Nephron (organoid): ENCODE data around the gene ESRRA.
"Not testable (repeated sequence)": the region's sequence is repeated elsewhere in the genome, so short reads cannot be mapped to it uniquely, and the experiment has no call there.

Source experiments
- H3K27ac Mint-ChIP-seq, 3 experiments: 2 replicates each; pipeline ENCODE4 v1.8.0; 2020; ENCODE audit warnings: mixed read lengths in 3 of 3, mild to moderate bottlenecking in 2 of 3, moderate library complexity in 1 of 3
- H3K27me3 Mint-ChIP-seq: 2 replicates; pipeline ENCODE4 v1.8.0; 2021; ENCODE audit warnings: low read depth, mild to moderate bottlenecking, moderate library complexity, mixed read lengths
- H3K36me3 Mint-ChIP-seq: 2 replicates; pipeline ENCODE4 v1.8.0; 2020; ENCODE audit warnings: low read depth, mixed read lengths
- H3K4me1 Mint-ChIP-seq: 2 replicates; pipeline ENCODE4 v1.8.0; 2020; ENCODE audit warnings: mixed read lengths
- H3K4me3 Mint-ChIP-seq, 3 experiments: 2 replicates each; pipeline ENCODE4 v1.8.0; 2020; ENCODE audit warnings: mild to moderate bottlenecking in 3 of 3, mixed read lengths in 3 of 3, moderate library complexity in 2 of 3
- H3K9me3 Mint-ChIP-seq: 2 replicates; pipeline ENCODE4 v1.8.0; 2020; ENCODE audit warnings: mixed read lengths
- TF ChIP-seq, protein P1 (sequence below), 3 experiments: fragments of 200-600 bp; sonication (generic); IDR thresholded peaks; one replicate each; pipeline ENCODE4 v1.5.0; 2021; ENCODE audit warnings: antibody characterized with exemption in 3 of 3; ENCODE audit not compliant: unreplicated experiment in 3 of 3

Gene ESRRA

DNA sequence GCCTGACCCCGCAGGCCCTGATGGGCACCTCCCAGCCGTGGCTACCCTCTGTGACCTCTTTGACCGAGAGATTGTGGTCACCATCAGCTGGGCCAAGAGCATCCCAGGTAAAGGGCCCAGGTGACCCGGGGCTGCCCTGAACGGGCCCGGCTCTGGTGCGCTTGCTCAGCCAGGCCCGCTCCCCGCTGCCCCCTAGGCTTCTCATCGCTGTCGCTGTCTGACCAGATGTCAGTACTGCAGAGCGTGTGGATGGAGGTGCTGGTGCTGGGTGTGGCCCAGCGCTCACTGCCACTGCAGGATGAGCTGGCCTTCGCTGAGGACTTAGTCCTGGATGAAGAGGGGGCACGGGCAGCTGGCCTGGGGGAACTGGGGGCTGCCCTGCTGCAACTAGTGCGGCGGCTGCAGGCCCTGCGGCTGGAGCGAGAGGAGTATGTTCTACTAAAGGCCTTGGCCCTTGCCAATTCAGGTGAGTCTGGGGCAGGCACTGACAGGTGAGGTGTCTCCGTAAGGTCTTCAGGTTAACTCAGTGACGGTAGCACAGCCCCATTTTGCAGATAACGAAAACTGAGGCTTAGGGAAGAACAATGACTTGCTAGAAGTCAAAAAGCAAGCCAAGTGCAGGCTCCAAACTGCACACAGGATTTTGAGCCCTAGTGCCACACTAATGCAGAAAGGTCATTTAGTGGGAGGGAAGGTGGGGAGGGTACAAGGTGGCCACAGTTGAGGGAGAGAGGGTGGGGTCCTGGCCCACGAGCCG, 9.7 kb downstream of the ESRRA start:
- Mint-ChIP-seq H3K9me3 (no peaks in the 10 kb centered on the region), H3K4me1 (peaks cover 21% of the 10 kb centered on the region), H3K36me3 (peaks cover 16% of the 10 kb centered on the region), H3K27ac (no peak overlapping the region), H3K4me3 (peak overlapping the region; percentile 56 to 72 (median 70)), H3K27me3 (no peaks in the 10 kb centered on the region)
- TF ChIP-seq, protein P1, sequence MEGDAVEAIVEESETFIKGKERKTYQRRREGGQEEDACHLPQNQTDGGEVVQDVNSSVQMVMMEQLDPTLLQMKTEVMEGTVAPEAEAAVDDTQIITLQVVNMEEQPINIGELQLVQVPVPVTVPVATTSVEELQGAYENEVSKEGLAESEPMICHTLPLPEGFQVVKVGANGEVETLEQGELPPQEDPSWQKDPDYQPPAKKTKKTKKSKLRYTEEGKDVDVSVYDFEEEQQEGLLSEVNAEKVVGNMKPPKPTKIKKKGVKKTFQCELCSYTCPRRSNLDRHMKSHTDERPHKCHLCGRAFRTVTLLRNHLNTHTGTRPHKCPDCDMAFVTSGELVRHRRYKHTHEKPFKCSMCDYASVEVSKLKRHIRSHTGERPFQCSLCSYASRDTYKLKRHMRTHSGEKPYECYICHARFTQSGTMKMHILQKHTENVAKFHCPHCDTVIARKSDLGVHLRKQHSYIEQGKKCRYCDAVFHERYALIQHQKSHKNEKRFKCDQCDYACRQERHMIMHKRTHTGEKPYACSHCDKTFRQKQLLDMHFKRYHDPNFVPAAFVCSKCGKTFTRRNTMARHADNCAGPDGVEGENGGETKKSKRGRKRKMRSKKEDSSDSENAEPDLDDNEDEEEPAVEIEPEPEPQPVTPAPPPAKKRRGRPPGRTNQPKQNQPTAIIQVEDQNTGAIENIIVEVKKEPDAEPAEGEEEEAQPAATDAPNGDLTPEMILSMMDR (IDR thresholded peaks at IDR 0.05; ENCODE audit: unreplicated experiment in 3 of 3), result no peak

DNA sequence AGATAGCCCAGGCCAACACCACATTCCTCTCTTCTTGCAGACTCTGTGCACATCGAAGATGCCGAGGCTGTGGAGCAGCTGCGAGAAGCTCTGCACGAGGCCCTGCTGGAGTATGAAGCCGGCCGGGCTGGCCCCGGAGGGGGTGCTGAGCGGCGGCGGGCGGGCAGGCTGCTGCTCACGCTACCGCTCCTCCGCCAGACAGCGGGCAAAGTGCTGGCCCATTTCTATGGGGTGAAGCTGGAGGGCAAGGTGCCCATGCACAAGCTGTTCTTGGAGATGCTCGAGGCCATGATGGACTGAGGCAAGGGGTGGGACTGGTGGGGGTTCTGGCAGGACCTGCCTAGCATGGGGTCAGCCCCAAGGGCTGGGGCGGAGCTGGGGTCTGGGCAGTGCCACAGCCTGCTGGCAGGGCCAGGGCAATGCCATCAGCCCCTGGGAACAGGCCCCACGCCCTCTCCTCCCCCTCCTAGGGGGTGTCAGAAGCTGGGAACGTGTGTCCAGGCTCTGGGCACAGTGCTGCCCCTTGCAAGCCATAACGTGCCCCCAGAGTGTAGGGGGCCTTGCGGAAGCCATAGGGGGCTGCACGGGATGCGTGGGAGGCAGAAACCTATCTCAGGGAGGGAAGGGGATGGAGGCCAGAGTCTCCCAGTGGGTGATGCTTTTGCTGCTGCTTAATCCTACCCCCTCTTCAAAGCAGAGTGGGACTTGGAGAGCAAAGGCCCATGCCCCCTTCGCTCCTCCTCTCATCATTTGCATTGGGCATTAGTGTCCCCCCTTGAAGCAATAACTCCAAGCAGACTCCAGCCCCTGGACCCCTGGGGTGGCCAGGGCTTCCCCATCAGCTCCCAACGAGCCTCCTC, 10.6 kb downstream of the ESRRA start:
- H3K27me3 Mint-ChIP-seq, H3K9me3 Mint-ChIP-seq: not testable (repeated sequence)
- Mint-ChIP-seq H3K4me3 (peak overlapping the region; percentile 94 to 99 (median 96)), H3K27ac (peak overlapping the region in 2 of 3 experiments; percentile 100), H3K4me1 (peaks cover 21% of the 10 kb centered on the region), H3K36me3 (peaks cover 16% of the 10 kb centered on the region)

DNA sequence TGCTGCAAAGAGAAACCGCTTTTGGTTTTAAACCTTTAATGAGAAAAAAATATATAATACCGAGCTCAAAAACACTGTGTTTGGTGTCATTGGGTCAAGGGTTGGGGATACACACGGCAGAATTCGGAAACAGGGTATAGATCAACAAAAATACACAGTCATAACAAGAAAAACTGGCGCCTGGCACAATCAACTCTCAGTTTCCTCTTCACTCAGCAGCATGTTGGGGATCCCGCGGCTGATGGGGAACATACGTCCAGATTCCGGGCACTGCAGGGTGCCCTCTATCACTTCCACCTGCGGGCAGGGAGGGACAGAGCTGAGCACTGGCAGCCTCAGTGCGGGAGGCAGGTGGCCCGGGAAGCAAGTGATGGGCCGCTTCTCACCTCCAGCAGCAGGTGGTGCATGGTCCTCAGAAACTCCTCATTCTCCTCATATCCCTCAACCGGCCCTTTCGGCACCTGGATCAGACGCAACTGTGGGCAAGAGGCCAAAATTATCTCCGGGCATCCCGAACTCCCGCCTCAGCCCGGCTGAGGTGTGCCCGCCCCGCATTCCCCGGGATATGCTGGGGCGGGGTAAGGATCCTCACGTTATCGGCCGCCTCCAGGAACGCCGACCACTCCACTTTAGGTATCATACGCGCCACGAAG, 11.5 kb downstream of the ESRRA start:
- Mint-ChIP-seq H3K36me3 (peaks cover 22% of the 10 kb centered on the region), H3K27ac (peak overlapping the region; percentile 100), H3K4me1 (peaks cover 21% of the 10 kb centered on the region), H3K9me3 (no peaks in the 10 kb centered on the region), H3K4me3 (peak overlapping the region; percentile 94 to 99 (median 96)), H3K27me3 (no peaks in the 10 kb centered on the region)
- TF ChIP-seq, protein P1 (IDR thresholded peaks at IDR 0.05; ENCODE audit: unreplicated experiment in 3 of 3), result no peak

DNA sequence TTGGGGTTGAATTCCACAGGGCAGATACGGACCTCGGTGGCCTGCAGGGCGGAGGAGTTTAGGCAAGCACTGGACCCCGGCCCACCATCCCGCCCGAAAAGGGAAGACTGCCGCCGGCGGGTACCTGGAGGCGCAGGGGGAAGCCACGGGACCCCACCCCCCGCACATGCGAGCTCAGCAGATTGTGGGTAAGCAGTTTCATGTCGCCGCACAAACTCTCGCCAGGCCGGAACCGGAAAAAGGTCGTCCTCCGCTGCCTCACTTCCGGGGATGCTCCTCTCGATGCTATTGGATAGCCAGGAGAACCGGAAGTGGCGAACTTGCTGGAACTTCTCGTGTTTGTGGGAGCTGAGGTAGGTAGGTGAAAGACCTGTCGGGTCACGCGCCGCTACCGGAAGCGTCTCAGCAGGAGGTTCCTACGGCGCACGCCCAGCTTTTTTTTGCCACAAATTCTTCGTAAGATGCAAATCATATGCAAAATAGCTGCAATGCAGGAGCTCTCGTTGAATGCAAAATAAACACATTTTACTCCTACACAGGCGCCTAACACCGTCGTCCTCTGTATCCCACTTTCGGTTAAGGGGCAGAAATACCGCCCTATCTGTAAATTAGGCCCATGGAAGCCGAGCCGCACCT, 12.1 kb downstream of the ESRRA start, which contains the start of gene TRMT112:
TRMT112 (minus strand) TSS at position 235 of the 636 bp plus-strand sequence; CDS start at position 202, 33 bp downstream.
- Mint-ChIP-seq H3K4me3 (peak within 1 kb of the TSS; percentile 94 to 99 (median 96)), H3K36me3 (peaks cover 21% of the 10 kb centered on the region), H3K4me1 (peaks cover 21% of the 10 kb centered on the region), H3K9me3 (no peaks in the 10 kb centered on the region), H3K27me3 (no peaks in the 10 kb centered on the region), H3K27ac (peak within 1 kb of the TSS; percentile 100)
- TF ChIP-seq, protein P1 (IDR thresholded peaks at IDR 0.05; ENCODE audit: unreplicated experiment in 3 of 3), result no peak

DNA sequence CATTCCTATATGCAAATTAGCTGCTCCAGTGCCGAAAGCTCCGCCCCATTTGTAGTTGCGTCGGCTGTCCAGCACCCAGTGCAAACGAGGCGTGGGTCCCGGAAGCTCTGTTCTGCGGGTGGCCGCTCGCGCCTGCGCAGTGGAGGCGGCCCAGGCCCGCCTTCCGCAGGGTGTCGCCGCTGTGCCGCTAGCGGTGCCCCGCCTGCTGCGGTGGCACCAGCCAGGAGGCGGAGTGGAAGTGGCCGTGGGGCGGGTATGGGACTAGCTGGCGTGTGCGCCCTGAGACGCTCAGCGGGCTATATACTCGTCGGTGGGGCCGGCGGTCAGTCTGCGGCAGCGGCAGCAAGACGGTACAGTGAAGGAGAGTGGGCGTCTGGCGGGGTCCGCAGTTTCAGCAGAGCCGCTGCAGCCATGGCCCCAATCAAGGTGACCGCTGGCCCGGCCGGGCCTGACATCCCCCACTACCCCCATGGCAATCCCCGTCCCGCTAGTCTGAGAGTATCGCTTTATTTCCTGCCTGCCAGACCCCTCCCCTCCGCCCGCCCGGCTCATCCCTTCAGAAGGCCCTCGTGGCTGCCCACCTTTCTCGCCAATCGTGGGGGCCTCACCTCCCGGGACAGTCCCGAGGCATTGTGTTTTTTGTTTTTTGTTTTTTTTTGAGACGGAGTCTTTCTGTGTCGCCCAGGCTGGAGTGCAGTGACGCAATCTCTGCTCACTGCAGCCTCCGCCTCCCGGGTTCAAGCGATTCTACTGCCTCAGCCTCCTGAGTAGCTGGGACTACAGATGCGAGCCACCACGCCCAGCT, 12.8 kb downstream of the ESRRA start, which contains the start of gene PRDX5:
PRDX5 (plus strand) TSS at position 161 of the 805 bp plus-strand sequence; CDS start at position 256, 95 bp downstream.
- no peaks in the 10 kb centered on the region for H3K27me3 Mint-ChIP-seq
- peak within 1 kb of the TSS; percentile 94 to 99 (median 96) for H3K4me3 Mint-ChIP-seq
- peak within 1 kb of the TSS; percentile 100 for H3K27ac Mint-ChIP-seq
- peaks cover 16% of the 10 kb centered on the region for H3K4me1 Mint-ChIP-seq
- peaks cover 15% of the 10 kb centered on the region for H3K36me3 Mint-ChIP-seq
- TF ChIP-seq, protein P1 (IDR thresholded peaks at IDR 0.05; ENCODE audit: unreplicated experiment in 3 of 3), result peak in 2 of 3 experiments; percentile 7 to 28
- no peaks in the 10 kb centered on the region for H3K9me3 Mint-ChIP-seq
